H1 (cell line): Measurements from ENCODE around the gene CFAP74. TPM values are rescaled to one million over a fixed set of nuclear protein-coding genes. Genes with fewer than 3 reads are reported as not detected.

ENCODE experiments used
- YY1 ChIP-seq: IDR thresholded peaks from 2 replicates; pipeline ENCODE4 v1.6.1; 2011; ENCODE audit warnings: low read depth, mild to moderate bottlenecking, low read length
- polyA plus RNA-seq, 7 experiments: library from polyadenylated mRNA; depleted of rRNA in 3 of 7; stranded (reverse) in 5 of 7; unstranded in 2 of 7; fragments of >200 nt in 5 of 7; fragments of 200-250 nt in 2 of 7; gene quantifications; 1 replicate in 5 of 7; 2 replicates in 1 of 7; 4 replicates in 1 of 7; pipeline versions ENCODE4 v1.2.1 to v1.2.3, GENCODE V29; 2011 to 2013; ENCODE audit warnings: missing spikeins in 2 of 7, mixed read lengths in 2 of 7
- total RNA-seq: library from RNA; stranded (reverse); fragmentation: NEBNext Ultra II Directional; extraction: Animal tissue kit (Norgen Biotek cat#: 25700); gene quantifications from 2 replicates; pipeline ENCODE4 v1.2.1, GENCODE V29; 2021

Gene CFAP74
- total and polyA plus RNA-seq, 2 of the 8 experiments (the other 6 are each of a cell fraction or from before 2014, with no cell fraction given) = 0.09 to 0.20 TPM

DNA sequence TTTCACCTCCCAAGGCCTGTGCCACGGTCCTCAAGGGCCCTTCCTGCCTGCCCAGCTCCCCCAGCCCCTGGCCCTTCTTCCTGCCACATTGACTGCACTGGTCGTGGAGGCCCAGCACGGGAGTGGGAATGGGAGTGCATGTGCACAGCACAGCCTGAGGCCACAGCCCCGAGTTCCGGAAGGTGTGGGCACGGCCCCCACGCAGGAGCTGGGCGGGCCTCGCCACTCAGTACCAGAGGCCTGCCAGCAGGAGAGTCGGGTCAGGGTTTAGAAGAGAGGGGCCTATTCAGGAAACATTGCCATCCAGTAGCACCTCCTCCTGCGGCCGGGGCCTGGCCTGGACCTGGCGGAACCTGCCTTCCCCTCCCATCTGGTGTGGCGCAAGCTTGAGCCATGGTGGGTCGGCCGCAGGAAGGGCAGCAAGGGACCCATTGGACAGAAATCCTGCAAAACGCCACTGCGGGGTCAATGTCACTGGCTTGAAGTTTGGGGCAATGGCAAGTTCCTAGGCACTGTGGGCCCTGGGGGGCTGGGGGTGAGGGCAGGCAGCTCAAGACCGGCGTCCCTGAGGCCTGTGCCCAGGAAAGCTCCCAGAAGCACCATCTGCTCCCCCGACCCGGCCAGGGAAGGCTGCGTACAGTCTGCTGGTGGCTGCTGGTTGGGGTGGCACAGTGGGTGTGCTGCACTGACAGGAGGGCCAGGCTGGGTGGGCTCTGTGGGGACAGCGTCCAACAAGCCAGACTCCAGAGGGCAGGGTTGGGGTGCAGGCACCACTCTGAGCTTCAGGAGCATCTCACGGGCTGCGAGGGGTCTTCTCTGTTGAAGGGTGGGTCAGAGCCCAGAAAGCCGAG, 82.8 kb downstream of the CFAP74 start (continued):
- TF ChIP-seq YY1 = no peak
